Esophagus muscularis mucosa (tissue), 3 donors: ENCODE results near the gene PPAT.

Source experiments
- CTCF ChIP-seq, 3 experiments: fragments of 200-600 bp in 2 of 3; fragments of 450-650 bp in 1 of 3; sonication (generic) in 2 of 3; IDR thresholded peaks; one replicate each; pipeline ENCODE4 v1.5.1; 2017 to 2019; ENCODE audit warnings: antibody characterized with exemption in 3 of 3, mild to moderate bottlenecking in 2 of 3, moderate library complexity in 1 of 3
- POLR2A ChIP-seq: fragments of 450-650 bp; IDR thresholded peaks from one replicate; pipeline ENCODE4 v1.6.1; 2017; ENCODE audit warnings: antibody characterized with exemption, moderate library complexity, mild to moderate bottlenecking, low read depth

- TF ChIP-seq CTCF (IDR thresholded peaks at IDR 0.05) (no peak), POLR2A (no peak)
Observed at GRCh38 chr4:56468097-56468422, 32.6 kb upstream of the PPAT start.
